ENCODE data around the gene WDR35.

WDR35 gene

GRCh38 chr2:20011276-20012031 is 21.5 kb upstream of the WDR35 start:
- no peak for DNase-seq

- no peak for DNase-seq
Measured at GRCh38 chr2:20008703-20009102, 18.8 kb upstream of the WDR35 start.

GRCh38 chr2:20005891-20006470 is 16.1 kb upstream of the WDR35 start:
- DNase-seq = no peak

GRCh38 chr2:20005067-20005627 is 15.2 kb upstream of the WDR35 start:
- DNase-seq = no peak

GRCh38 chr2:20001361-20001863 is 11.5 kb upstream of the WDR35 start:
- DNase-seq = no peak

GRCh38 chr2:19993731-19994130 is 3.8 kb upstream of the WDR35 start:
- no peak for DNase-seq

GRCh38 chr2:19991895-19992294 is 2.0 kb upstream of the WDR35 start:
- DNase-seq = no peak

GRCh38 chr2:19990416-19990728 is 467 bp upstream of the WDR35 start:
- DNase-seq = no peak

- no peak for DNase-seq
Measured at GRCh38 chr2:19989342-19989666, 601 bp downstream of the WDR35 start.

GRCh38 chr2:19988600-19988999 is 1.3 kb downstream of the WDR35 start:
- no peak for DNase-seq

- DNase-seq = no peak
Measured at GRCh38 chr2:19987936-19988335, 2.0 kb downstream of the WDR35 start.

GRCh38 chr2:19982268-19982667 is 7.6 kb downstream of the WDR35 start:
- DNase-seq = no peak

- DNase-seq = no peak
Measured at GRCh38 chr2:19979932-19980331, 10.0 kb downstream of the WDR35 start.

GRCh38 chr2:19973466-19973865 is 16.4 kb downstream of the WDR35 start:
- DNase-seq = no peak

GRCh38 chr2:19971691-19972090 is 18.2 kb downstream of the WDR35 start:
- DNase-seq = no peak

- no peak for DNase-seq
Measured at GRCh38 chr2:19963386-19963785, 26.5 kb downstream of the WDR35 start.

GRCh38 chr2:19955544-19956422 is 34.1 kb downstream of the WDR35 start:
- DNase-seq = peak; percentile 56

GRCh38 chr2:19949071-19949470 is 40.8 kb downstream of the WDR35 start:
- DNase-seq = no peak

- DNase-seq = no peak
Measured at GRCh38 chr2:19947184-19947940, 42.5 kb downstream of the WDR35 start.

- DNase-seq = no peak
Measured at GRCh38 chr2:19944205-19944845, 45.6 kb downstream of the WDR35 start.

- DNase-seq = no peak
Measured at GRCh38 chr2:19943189-19943588, 46.7 kb downstream of the WDR35 start.

- no peak for DNase-seq
Measured at GRCh38 chr2:19942199-19942598, 47.7 kb downstream of the WDR35 start.

All from NCI-H146 (cell line).